ACC112 (cell line): ENCODE results near the gene WIPF3.

Experiments
- H2AFZ ChIP-seq: fragments of 200-600 bp; sonication (generic); one replicate; pipeline ENCODE4 v1.6.0; 2017; ENCODE audit warnings: antibody characterized with exemption, low read length; ENCODE audit not compliant: unreplicated experiment
- H3K27ac ChIP-seq: fragments of 200-600 bp; sonication (generic); 2 replicates; pipeline ENCODE4 v1.5.1; 2014; ENCODE audit warnings: low read depth, mild to moderate bottlenecking, antibody characterized with exemption, low read length, moderate library complexity
- H3K27me3 ChIP-seq: fragments of 200-600 bp; sonication (generic); 2 replicates; pipeline ENCODE4 v1.6.1; 2014; ENCODE audit warnings: mild to moderate bottlenecking, antibody characterized with exemption, low read length, moderate library complexity, mixed read lengths; ENCODE audit not compliant: insufficient read depth
- H3K36me3 ChIP-seq: fragments of 200-600 bp; sonication (generic); 2 replicates; pipeline ENCODE4 v1.6.1; 2016; ENCODE audit warnings: mild to moderate bottlenecking, antibody characterized with exemption, low read length, moderate library complexity, mixed read lengths; ENCODE audit not compliant: insufficient read depth
- H3K4me1 ChIP-seq: fragments of 200-600 bp; sonication (generic); one replicate; pipeline ENCODE4 v1.6.1; 2016; ENCODE audit warnings: low read length, mixed read lengths; ENCODE audit not compliant: insufficient read depth, unreplicated experiment, control insufficient read depth
- H3K4me3 ChIP-seq: fragments of 200-600 bp; sonication (generic); 2 replicates; pipeline ENCODE4 v1.5.1; 2014; ENCODE audit warnings: mild to moderate bottlenecking, low read depth, low read length
- H3K79me2 ChIP-seq: fragments of 200-600 bp; sonication (generic); one replicate; pipeline ENCODE4 v1.6.0; 2016; ENCODE audit warnings: low read length; ENCODE audit not compliant: control insufficient read depth, unreplicated experiment, insufficient read depth

WIPF3 gene

GRCh38 chr7:29924684-29925083 lies 118.4 kb downstream of the WIPF3 start:
- Histone ChIP-seq H3K4me3 (no peak overlapping the region), H3K27me3 (no peaks in the 10 kb centered on the region), H3K36me3 (peaks cover 17% of the 10 kb centered on the region), H2AFZ (no peak overlapping the region), H3K27ac (no peak overlapping the region), H3K4me1 (no peaks in the 10 kb centered on the region), H3K79me2 (no peaks in the 10 kb centered on the region)

GRCh38 chr7:29926216-29926615 lies 119.9 kb downstream of the WIPF3 start:
- Histone ChIP-seq H3K27ac (no peak overlapping the region), H3K27me3 (no peaks in the 10 kb centered on the region), H3K36me3 (peaks cover 19% of the 10 kb centered on the region), H3K4me1 (no peaks in the 10 kb centered on the region), H2AFZ (no peak overlapping the region), H3K4me3 (no peak overlapping the region), H3K79me2 (no peaks in the 10 kb centered on the region)

GRCh38 chr7:29926741-29927140 lies 120.4 kb downstream of the WIPF3 start:
- Histone ChIP-seq H2AFZ (no peak overlapping the region), H3K27me3 (no peaks in the 10 kb centered on the region), H3K4me3 (no peak overlapping the region), H3K27ac (no peak overlapping the region), H3K4me1 (peaks cover 2% of the 10 kb centered on the region), H3K36me3 (peaks cover 22% of the 10 kb centered on the region), H3K79me2 (no peaks in the 10 kb centered on the region)

- peaks cover 25% of the 10 kb centered on the region for H3K36me3 ChIP-seq
- H3K27ac ChIP-seq, result no peak overlapping the region
- H2AFZ ChIP-seq, result no peak overlapping the region
- no peaks in the 10 kb centered on the region for H3K27me3 ChIP-seq
- no peak overlapping the region for H3K4me3 ChIP-seq
- H3K4me1 ChIP-seq, result peaks cover 14% of the 10 kb centered on the region
- no peaks in the 10 kb centered on the region for H3K79me2 ChIP-seq
These were observed 122.9 kb downstream of the WIPF3 start for GRCh38 chr7:29929018-29929807.

GRCh38 chr7:29935111-29935510 lies 128.8 kb downstream of the WIPF3 start:
- H3K79me2 ChIP-seq, result no peaks in the 10 kb centered on the region
- peaks cover 48% of the 10 kb centered on the region for H3K36me3 ChIP-seq
- no peaks in the 10 kb centered on the region for H3K27me3 ChIP-seq
- no peak overlapping the region for H2AFZ ChIP-seq
- peaks cover 31% of the 10 kb centered on the region for H3K4me1 ChIP-seq
- no peak overlapping the region for H3K4me3 ChIP-seq
- H3K27ac ChIP-seq, result no peak overlapping the region; the same call in 1 of the 2 replicates

- peaks cover 26% of the 10 kb centered on the region for H3K4me1 ChIP-seq
- H3K27ac ChIP-seq, result no peak overlapping the region
- H3K27me3 ChIP-seq, result no peaks in the 10 kb centered on the region
- H3K79me2 ChIP-seq, result no peaks in the 10 kb centered on the region
- H3K36me3 ChIP-seq, result peaks cover 37% of the 10 kb centered on the region
- no peak overlapping the region for H3K4me3 ChIP-seq
- no peak overlapping the region for H2AFZ ChIP-seq
These were observed 130.8 kb downstream of the WIPF3 start for GRCh38 chr7:29937132-29937531.

GRCh38 chr7:29940199-29940598 lies 133.9 kb downstream of the WIPF3 start:
- Histone ChIP-seq H3K27me3 (no peaks in the 10 kb centered on the region), H3K4me1 (peaks cover 13% of the 10 kb centered on the region), H3K36me3 (peaks cover 33% of the 10 kb centered on the region), H3K79me2 (no peaks in the 10 kb centered on the region), H2AFZ (no peak overlapping the region), H3K27ac (no peak overlapping the region), H3K4me3 (no peak overlapping the region)

- Histone ChIP-seq H3K4me1 (no peaks in the 10 kb centered on the region), H3K27me3 (no peaks in the 10 kb centered on the region), H2AFZ (no peak overlapping the region), H3K36me3 (peaks cover 21% of the 10 kb centered on the region), H3K79me2 (no peaks in the 10 kb centered on the region), H3K4me3 (no peak overlapping the region), H3K27ac (no peak overlapping the region)
These were observed 139.0 kb downstream of the WIPF3 start for GRCh38 chr7:29945259-29945809.

GRCh38 chr7:29946428-29947186 lies 140.3 kb downstream of the WIPF3 start:
- Histone ChIP-seq H3K79me2 (no peaks in the 10 kb centered on the region), H3K4me3 (no peak overlapping the region), H3K4me1 (no peaks in the 10 kb centered on the region), H2AFZ (no peak overlapping the region), H3K27ac (no peak overlapping the region), H3K27me3 (no peaks in the 10 kb centered on the region), H3K36me3 (peaks cover 34% of the 10 kb centered on the region)

GRCh38 chr7:29948587-29948986 lies 142.3 kb downstream of the WIPF3 start:
- H3K4me3 ChIP-seq, result no peak overlapping the region
- H3K36me3 ChIP-seq, result peaks cover 41% of the 10 kb centered on the region
- H3K79me2 ChIP-seq, result no peaks in the 10 kb centered on the region
- H3K4me1 ChIP-seq, result no peaks in the 10 kb centered on the region
- no peak overlapping the region for H3K27ac ChIP-seq
- H3K27me3 ChIP-seq, result no peaks in the 10 kb centered on the region
- H2AFZ ChIP-seq, result no peak overlapping the region
